Inferior parietal cortex (tissue), 1 donor: ENCODE data around the gene DOCK1.

ENCODE experiments used
- DNase-seq: peaks from one replicate; pipeline ENCODE4 v3.0.0-alpha.2; 2016; ENCODE audit errors: extremely low spot score

DOCK1 gene

GRCh38 chr10:127423218-127423915, 518.1 kb downstream of the DOCK1 start:
- no peak for DNase-seq

- no peak for DNase-seq
Measured at GRCh38 chr10:127424594-127425264, 519.5 kb downstream of the DOCK1 start.

- no peak for DNase-seq
Measured at GRCh38 chr10:127426746-127427145, 521.5 kb downstream of the DOCK1 start.

GRCh38 chr10:127427926-127428325, 522.7 kb downstream of the DOCK1 start:
- no peak for DNase-seq

- no peak for DNase-seq
Measured at GRCh38 chr10:127428385-127428980, 523.3 kb downstream of the DOCK1 start.

- no peak for DNase-seq
Measured at GRCh38 chr10:127429601-127430312, 524.5 kb downstream of the DOCK1 start.

- no peak for DNase-seq
Measured at GRCh38 chr10:127431525-127431924, 526.3 kb downstream of the DOCK1 start.

- DNase-seq: no peak
Measured at GRCh38 chr10:127434006-127434405, 528.8 kb downstream of the DOCK1 start.

GRCh38 chr10:127435246-127435645, 530.0 kb downstream of the DOCK1 start:
- no peak for DNase-seq

GRCh38 chr10:127440371-127440770, 535.1 kb downstream of the DOCK1 start:
- DNase-seq: no peak

GRCh38 chr10:127441350-127442219, 536.4 kb downstream of the DOCK1 start:
- no peak for DNase-seq

- DNase-seq: no peak
Measured at GRCh38 chr10:127442220-127442525, 536.9 kb downstream of the DOCK1 start.

GRCh38 chr10:127444155-127444554, 538.9 kb downstream of the DOCK1 start:
- DNase-seq: no peak

GRCh38 chr10:127447197-127447596, 542.0 kb downstream of the DOCK1 start:
- no peak for DNase-seq

GRCh38 chr10:127449490-127449889, 544.3 kb downstream of the DOCK1 start:
- no peak for DNase-seq

- no peak for DNase-seq
Measured at GRCh38 chr10:127450644-127451043, 545.4 kb downstream of the DOCK1 start.

- no peak for DNase-seq
Measured at GRCh38 chr10:127451628-127452027, 546.4 kb downstream of the DOCK1 start.

GRCh38 chr10:127452568-127452967, 547.3 kb downstream of the DOCK1 start:
- no peak for DNase-seq

- DNase-seq: no peak
Measured at GRCh38 chr10:127453706-127454105, 548.5 kb downstream of the DOCK1 start.

GRCh38 chr10:127456122-127456521, 550.9 kb downstream of the DOCK1 start:
- no peak for DNase-seq

- no peak for DNase-seq
Measured at GRCh38 chr10:127458016-127458810, 553.0 kb downstream of the DOCK1 start.
